ENCODE results near the gene SLC17A9.
A peak's percentile ranks its signal among the peaks of the same experiment; 100 is the strongest.

The SLC17A9 gene, protein sequence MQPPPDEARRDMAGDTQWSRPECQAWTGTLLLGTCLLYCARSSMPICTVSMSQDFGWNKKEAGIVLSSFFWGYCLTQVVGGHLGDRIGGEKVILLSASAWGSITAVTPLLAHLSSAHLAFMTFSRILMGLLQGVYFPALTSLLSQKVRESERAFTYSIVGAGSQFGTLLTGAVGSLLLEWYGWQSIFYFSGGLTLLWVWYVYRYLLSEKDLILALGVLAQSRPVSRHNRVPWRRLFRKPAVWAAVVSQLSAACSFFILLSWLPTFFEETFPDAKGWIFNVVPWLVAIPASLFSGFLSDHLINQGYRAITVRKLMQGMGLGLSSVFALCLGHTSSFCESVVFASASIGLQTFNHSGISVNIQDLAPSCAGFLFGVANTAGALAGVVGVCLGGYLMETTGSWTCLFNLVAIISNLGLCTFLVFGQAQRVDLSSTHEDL

DNA sequence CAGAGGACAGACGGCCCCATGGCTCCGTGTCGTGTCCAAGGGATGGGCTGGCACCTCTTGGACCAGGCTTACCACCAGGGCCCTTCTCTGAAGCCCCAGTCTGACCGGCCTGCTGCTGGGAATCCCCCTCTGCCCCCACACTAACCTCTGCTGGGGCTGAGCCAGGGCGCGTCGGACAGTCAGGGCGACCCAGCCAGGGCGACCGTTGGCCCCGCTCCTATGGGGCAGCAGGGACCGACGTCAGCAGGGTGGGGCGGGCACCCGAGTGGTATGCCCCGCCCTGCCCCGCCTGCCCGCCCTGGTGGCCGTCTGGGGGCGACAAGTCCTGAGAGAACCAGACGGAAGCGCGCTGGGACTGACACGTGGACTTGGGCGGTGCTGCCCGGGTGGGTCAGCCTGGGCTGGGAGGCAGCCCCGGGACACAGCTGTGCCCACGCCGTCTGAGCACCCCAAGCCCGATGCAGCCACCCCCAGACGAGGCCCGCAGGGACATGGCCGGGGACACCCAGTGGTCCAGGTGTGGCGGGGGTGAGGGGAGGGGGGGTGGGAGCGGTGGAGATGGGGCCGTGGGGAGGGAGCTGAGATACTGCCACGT is at the start of gene SLC17A9:
TSS of gene SLC17A9 (plus strand) at position 337 of the 595 bp plus-strand sequence. CDS start at position 459, 122 bp downstream.
- DNase-seq (ENCODE audit: low read depth in 2 of 2), result peak in 1 of 2 donors; percentile 30

DNA sequence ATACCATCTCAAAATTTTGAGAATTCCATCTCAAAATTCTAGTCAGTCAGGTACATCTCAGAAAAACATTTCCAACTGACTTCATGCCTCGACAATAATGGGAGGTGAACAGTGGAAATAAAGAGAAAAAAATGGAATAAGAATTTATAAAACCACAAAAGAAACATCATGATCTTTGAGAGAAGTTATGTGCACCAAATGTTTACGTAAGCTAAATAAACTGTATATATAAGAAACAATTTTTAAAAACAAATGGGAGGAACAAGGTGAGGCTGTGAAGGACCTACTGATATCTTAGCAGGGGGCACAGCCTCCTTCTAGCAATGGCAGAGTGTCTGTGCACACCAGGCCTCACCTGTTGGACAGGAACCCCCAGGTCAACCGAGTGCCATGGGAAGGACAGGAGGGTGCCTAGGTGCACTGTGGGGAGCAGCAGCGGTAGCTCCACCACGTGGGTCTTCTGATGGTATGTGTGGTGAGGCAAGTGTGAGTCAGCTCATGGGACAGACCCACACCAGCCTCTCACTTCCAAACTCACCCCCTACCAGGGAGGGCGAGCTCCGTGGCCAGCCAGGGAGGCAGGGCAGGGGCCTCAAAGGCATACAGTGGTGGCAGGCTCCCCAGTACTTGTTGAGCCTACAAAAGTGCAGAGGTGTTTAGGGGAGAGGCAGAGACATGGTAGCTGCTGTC is 49.4 kb upstream of the SLC17A9 start:
- no peak for DNase-seq (ENCODE audit: low read depth in 2 of 2)

DNA sequence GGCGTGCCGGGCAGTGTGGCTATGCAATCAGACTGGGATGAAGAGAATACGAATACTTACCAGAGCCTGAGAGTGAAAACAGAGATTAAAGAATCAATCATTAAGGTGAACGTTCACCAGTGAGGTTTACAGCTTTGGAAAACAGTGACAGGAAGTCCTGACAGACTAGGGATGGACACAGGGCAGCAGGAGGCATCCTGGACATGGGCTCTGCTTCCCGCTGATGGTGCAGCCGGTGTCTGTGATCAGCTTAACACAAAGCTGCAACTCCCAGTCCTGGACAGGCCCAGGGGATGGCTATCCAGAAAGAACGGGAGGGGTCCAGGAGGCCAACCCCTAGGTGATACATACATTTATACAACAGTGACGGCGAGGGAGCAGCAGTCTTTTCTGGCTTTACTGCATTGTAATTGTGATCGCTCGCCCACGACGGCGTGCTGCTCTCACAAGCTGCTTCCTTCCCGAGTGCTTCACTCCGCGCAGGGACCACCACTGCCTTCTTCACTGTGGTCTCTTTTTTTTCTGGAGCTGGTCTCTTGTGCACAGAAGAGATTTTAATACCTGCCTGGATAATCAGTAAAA is 46.9 kb upstream of the SLC17A9 start:
- DNase-seq (ENCODE audit: low read depth in 2 of 2), result no peak

DNA sequence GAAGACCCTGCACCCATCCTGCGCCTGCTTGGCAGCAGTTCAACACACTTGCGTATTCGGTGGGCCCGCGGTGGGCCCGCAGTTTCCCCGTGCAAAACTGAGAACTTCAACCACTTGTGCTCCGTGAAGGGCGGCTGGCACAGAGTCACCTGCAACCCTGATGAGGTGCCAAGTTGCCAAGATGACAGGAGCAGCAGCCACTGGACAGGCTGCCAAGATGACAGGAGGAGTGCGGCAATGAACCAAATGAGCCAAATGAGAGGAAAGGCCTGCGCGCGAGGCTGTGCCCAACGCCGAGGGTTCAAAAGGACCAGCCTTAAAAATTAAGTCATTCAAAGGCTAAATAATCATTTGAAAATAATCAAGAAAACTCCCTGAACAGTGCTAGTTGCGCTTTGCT is 46.3 kb upstream of the SLC17A9 start:
- no peak for DNase-seq (ENCODE audit: low read depth in 2 of 2)

DNA sequence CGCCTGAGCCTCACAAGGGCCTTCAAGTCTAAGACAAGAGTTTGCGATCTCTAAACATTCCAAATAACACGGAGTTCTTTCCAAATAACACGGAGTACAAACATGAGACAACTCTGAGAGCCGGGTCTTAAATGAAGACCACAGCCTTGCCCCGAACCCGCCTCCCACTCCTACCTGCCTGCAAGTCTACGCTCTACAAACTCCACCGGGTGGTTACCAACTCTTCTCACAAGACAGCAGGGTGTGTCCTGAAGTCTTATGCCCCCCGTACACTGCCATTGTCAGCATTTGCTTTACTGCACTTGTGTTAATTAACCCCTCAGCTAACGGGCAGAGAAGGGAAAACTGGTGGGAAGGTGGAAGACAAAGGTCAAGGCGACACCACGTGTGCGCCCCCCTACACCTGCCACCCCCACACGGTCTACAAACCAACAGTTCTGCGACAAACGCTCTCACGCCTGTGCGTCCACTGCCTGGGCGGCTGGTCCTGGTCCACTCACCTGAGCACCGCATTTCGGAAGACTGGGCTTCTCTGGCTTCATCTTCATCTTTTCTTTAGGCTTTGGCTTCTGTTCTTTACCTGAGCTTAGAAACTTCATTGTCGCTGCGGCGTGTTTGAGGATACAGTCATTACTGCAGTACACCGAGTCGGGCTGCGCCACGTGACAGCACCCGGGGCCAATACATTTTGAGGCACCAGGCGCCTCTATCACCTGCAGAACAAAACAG is 45.7 kb upstream of the SLC17A9 start:
- DNase-seq (ENCODE audit: low read depth in 2 of 2), result no peak

DNA sequence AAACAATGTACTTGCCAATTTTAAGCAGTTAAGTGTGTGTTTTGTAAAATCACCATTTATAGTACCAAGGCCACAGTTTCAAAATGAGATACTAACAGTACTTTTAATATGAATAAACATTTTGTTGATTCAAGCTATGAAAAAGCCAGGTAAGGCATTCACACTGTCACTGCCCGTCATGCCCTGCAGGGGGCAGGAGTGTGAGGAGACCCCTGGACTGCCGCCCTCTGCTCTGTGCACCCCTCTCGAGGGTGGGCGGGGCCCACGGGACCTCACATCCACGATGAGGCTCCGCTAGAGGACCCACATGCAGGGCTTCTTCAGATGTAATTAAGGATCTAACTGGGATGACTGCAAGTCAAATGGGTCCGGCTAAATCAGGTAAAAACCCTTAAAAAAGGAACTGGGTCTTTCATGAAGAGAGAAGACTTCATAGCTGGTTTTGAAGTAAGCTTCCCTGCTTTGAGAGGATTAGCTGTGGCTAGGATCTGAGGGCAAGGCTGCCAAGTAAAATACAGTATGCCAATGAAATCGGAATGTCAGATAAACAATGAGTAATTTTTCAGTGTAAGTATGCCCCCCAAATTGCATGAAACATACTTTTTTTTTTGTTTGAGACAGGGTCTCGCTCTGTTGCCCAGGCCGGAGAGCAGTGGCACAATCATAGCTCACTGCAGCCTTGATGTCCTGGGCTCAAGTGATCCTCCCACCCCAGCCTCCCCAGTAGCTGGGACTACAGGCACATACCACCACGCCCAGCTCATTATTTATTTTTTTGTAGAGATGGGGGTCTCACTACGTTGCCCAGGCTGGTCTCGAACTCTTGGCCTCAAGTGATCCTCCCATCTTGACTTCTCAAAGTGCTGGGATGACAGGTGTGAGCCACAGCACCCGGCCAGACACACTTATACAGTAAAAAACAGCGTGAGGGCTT is 44.9 kb upstream of the SLC17A9 start:
- no peak for DNase-seq (ENCODE audit: low read depth in 2 of 2)

DNA sequence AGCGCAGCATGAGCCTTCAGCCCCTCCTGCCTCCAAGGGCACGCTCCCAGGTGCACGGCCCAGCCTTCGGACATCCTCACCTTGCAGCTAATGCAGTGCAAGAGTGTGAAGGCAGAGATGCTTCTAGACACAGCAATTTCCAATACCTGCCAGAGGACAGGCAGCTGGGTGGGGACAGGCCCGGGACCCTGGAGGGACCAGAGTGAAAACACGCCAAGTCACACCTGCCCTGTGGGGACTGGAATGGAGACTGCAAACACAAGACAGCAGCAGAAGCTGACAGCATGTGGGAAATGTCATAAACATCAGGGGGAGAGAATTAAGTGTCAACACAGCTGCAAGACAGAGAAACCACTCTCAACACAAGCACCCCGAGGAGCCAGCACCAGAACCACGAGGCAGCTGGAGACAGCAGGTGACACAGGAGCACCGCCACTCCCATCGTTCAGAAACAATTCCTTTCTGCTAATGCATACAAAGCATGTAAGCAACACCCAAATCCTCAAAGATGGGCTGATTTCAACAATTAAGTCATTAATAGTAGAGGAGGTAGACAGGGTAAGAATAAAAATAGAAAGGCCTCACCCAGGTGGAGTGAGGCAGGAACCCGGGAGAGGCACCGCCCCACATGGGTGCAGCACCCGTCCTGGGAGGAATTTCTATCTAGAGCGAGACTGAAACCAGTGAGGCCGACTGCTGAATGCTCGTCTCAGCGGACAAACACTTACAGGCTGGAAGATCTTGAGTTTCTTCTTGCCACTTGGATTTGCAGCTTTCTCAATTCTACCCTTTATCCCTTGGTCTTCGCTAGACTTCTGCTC is 43.3 kb upstream of the SLC17A9 start:
- DNase-seq (ENCODE audit: low read depth in 2 of 2), result no peak

DNA sequence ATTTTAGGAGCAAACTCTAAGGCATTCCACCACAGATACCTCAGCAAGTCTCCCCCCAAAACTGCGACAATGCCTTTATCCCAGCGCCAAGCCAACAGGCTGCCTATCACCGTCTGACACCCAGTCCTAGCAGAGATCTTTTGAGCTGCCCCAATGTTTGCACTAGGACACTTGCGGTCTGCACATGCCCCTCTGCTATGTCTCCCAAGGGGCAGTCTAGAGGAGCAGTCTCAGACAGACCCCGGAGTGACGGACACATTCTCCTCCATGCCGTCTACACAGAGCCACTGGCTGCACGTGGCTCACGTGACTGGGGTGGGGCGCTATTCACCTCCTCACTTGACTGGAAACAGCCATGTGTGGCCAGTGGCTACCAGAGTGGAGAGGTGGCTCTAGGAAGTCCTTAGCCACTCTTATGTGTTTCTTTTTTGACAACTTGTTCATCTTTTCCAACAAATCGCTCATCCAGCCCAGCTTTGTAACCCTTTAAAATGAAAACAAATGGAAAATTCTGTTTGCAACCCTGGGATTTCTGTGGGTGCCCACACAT is 42.2 kb upstream of the SLC17A9 start:
- DNase-seq (ENCODE audit: low read depth in 2 of 2), result no peak

DNA sequence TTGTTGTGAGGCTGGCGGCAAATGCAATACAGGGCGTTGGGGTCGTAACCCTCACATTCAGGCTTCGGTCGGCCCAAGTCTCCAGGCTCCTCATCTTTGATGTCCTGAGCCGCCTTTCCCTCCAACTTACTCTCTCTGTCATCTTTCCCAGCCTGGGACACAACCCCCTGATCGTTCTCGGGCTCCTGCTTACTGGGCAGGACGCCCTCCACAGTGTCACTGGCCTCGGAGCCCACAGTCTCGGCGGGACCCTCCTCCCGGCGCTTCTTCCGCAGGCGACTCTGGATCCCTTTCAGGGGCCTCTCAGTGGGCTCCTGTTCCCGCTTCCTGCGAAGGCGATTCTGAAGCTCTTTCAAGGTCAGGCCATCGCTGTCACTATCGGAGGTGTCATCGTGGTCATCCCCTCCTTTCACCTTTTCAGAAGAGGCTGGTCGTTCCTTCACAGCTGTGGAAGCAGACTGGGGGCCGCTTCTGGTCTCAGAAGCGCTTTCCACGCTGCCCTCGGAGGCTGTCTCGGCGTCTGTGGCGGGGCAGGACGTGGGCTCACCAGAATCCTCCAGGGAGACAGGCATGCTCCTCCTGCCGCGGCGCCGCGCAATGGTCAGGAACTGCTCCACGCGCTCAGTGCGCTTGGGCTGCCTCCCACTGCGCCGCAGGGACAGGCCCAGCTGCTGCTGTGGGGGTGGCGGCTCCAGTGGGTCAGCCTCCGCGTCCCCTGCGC is 41.6 kb upstream of the SLC17A9 start:
- DNase-seq (ENCODE audit: low read depth in 2 of 2), result no peak

DNA sequence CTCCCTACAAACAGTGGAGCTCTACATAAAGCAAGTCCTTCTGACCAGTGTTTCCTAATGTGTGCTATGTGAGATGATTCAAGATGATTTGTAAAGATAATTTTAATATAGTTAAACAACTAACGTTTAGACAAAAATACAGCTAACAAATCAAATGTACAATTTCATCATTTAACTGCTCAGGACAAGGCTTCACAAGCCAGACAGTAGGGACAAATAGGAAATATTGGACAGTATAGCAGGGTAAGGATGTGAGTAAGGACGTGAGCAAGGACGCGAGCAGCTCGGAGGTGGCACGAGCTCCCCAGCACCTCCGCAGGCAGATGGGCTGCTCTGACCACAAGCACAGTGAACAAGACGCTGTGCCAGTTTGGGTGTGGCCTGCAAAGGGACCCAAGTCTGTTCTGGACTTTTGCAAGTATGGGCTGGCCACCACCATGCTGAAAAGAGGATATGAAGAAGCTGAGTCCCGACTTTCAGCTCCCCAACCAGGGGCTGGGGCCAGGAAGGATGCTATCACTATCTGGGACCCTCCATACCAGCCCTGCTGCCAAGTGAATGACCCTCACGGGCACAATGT is 40.7 kb upstream of the SLC17A9 start:
- DNase-seq (ENCODE audit: low read depth in 2 of 2), result no peak

DNA sequence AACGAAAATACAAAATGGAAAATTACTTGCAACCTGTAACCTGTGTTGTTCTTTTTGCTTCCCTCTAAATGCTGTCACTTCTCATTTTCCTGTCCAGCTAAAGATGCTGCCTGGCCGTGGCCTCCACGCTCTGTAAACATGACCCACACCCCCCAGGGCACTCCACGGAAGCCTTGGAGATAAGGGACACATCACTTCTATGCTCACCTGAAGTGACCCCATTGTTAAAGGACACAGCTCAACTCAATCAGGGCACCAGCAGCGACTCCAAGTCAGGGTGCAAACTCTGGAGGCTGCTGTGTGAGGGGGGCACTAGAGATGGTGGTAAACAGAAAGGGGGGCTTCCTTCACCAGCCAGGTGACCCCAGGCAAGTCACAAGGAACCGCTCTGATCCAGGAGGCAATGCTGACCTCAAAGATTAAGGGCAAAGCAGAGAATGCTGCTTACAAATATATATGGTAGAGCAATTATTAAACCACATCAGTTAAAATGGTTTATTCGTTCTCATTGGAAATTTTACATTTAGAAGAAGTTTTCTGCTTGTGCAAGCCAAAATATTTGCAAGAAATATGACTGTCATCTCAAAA is 39.4 kb upstream of the SLC17A9 start:
- DNase-seq (ENCODE audit: low read depth in 2 of 2), result no peak

DNA sequence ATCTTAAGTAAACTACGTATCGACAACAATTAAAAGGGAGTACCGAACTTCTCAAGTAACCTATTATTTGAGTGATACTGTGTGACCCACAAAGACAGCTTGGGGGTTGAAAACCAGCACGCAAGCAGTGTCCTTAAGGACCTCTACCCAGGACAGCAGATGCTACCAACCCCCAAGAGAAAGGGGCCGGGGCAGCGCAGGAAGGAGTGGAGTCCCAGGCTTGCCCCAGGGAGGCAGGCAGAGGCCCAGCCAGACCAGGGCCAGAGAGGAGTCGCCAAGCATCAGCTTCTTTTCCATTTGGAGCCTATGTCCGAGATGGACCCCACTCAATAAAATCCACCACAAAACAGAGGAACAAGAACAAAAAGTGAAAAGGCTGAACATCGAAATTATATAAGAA is 38.1 kb upstream of the SLC17A9 start:
- no peak for DNase-seq (ENCODE audit: low read depth in 2 of 2)

DNA sequence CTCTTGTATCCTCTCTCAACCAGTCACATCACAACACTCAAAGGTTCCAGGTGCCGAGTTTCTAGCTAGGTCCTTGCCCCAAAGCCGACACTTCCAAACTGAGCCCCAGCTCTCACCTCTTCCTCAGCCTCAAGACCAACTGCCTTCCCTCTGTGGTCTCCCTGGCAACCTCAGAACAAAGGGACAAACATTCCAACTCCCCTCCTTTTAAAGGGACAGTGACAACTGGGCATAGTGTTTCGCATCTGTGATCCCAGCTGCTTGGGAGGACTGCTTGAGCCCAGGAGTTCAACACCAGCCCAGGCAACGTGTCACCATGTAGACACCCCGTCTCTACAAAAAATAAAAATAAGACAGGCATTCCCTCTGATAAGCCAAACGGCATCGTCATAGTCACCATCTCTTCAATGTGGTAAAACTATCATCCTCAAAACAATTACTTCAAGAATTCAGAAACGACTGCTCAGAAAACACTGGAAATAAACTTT is 37.5 kb upstream of the SLC17A9 start:
- no peak for DNase-seq (ENCODE audit: low read depth in 2 of 2)

DNA sequence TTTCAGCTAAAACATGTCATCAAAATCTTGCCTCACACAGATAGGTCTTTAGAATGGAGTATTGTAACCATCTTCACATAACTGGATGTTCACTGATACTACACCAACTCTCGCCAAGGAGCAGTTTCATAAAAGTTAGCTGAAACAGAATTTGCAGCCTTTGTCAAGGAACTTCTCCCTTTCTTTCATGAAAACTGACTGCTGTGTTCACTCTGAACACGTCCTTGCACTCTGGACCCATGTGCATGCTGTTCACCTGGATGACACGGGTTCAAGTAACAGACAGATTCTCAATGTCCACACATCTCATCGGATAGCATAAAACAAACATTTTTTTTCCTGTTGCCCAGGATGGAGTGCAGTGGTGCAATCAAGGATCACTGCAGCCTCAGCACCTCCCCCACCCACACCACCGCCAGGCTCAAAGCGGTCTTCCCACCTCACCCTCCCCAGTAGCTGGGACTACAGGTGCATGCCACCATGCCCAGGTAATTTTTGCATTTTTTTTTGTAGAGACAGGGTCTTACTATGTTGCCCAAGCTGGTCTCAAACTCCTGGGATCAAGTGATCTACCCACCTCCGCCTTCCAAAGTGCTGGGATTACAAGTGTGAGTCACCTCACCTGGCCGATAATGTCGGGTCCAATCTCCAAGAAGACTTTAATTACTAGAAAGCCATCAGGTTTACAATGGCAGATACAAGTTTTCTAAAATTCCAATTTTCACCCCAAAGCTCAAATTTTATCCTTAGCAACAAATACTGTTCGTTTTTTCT is 35.6 kb upstream of the SLC17A9 start:
- DNase-seq (ENCODE audit: low read depth in 2 of 2), result no peak

DNA sequence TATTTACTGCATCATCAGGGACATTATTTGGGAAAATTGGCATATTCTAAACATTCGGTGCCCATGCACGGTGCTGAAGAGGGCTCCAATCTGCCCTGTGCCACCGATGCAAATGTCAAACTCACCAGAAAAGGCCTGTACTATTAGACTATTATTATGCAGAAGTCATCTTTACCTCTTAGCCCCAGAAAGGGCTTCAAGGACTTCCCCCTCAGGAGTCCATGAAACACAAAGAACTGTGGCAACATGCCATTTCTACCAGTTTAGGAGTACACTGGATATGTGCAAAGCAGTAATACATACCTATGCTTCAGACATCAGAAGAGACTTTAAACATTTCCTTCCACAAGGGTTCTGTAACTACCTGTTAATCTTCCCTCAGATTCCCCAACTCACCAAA is 34.8 kb upstream of the SLC17A9 start:
- no peak for DNase-seq (ENCODE audit: low read depth in 2 of 2)

DNA sequence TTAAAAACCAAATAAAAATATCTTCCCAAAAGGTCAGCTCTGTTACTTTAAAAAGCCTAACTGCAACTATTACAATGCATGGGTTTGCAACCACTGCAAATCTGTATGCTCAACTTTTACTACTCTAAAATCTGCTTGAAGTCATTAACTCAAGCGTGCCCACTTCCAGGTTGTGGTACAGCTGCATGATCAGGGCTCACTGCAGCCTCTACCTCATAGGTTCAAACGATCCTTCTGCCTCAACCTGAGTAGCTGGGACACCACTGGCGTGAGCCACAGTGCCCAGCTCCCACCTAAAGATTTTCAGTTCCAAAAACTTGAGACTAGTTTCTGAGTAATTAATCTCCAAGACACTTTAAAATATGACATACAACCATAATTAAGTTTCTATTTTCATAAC is 34.4 kb upstream of the SLC17A9 start:
- no peak for DNase-seq (ENCODE audit: low read depth in 2 of 2)

DNA sequence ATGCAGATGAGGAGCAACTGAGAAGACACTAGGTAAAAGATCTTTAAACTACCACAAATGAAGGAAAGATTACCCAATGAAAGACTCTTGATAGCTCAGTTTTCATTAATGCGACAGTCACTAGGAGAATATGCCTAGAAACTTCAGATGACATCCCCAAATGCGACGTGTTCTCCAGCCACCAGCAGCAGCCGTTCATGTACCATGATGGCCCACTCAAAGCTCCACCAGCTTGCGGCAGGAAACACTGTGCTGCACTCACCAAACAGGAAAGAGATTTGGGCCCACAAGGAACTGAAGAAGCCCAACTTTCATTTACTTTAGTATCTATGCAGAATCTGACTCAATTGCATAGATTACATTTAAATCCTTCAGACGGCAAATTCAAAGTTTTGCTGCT is 33.7 kb upstream of the SLC17A9 start:
- DNase-seq (ENCODE audit: low read depth in 2 of 2), result no peak
